DMS53 (cell line): ENCODE data around the gene FAM193A.
"Not testable (repeated sequence)": the region's sequence is repeated elsewhere in the genome, so short reads cannot be mapped to it uniquely, and the experiment has no call there.

ENCODE experiments used
- DNase-seq: peaks from one replicate; lab custom pipeline; 2025; lab: John Stamatoyannopoulos, UW

Gene FAM193A

GRCh38 chr4:2652415-2653160 lies 116.1 kb downstream of the FAM193A start:
- no peak for DNase-seq

GRCh38 chr4:2660596-2661211 lies 124.3 kb downstream of the FAM193A start:
- no peak for DNase-seq

GRCh38 chr4:2662598-2662997 lies 126.2 kb downstream of the FAM193A start:
- DNase-seq: no peak

- DNase-seq: no peak
Measured at GRCh38 chr4:2663275-2663674, 126.8 kb downstream of the FAM193A start.

GRCh38 chr4:2666722-2667247 lies 130.3 kb downstream of the FAM193A start:
- DNase-seq: no peak

GRCh38 chr4:2667428-2667827 lies 131.0 kb downstream of the FAM193A start:
- peak; percentile 40 for DNase-seq

GRCh38 chr4:2671267-2671895 lies 134.9 kb downstream of the FAM193A start:
- peak; percentile 33 for DNase-seq

- DNase-seq: no peak
Measured at GRCh38 chr4:2672082-2672481, 135.6 kb downstream of the FAM193A start.

- DNase-seq: no peak
Measured at GRCh38 chr4:2672700-2673099, 136.3 kb downstream of the FAM193A start.

GRCh38 chr4:2673157-2673556 lies 136.7 kb downstream of the FAM193A start:
- no peak for DNase-seq

GRCh38 chr4:2679762-2680161 lies 143.3 kb downstream of the FAM193A start:
- DNase-seq: not testable (repeated sequence)

GRCh38 chr4:2684486-2684885 lies 148.0 kb downstream of the FAM193A start:
- DNase-seq: no peak

- DNase-seq: no peak
Measured at GRCh38 chr4:2685541-2685940, 149.1 kb downstream of the FAM193A start.

GRCh38 chr4:2686379-2687265 lies 150.2 kb downstream of the FAM193A start:
- no peak for DNase-seq

GRCh38 chr4:2688281-2688680 lies 151.8 kb downstream of the FAM193A start:
- no peak for DNase-seq

- DNase-seq: no peak
Measured at GRCh38 chr4:2688697-2689096, 152.2 kb downstream of the FAM193A start.

GRCh38 chr4:2689114-2689513 lies 152.7 kb downstream of the FAM193A start:
- no peak for DNase-seq

GRCh38 chr4:2689825-2690700 lies 153.6 kb downstream of the FAM193A start:
- no peak for DNase-seq

- DNase-seq: no peak
Measured at GRCh38 chr4:2691313-2691712, 154.9 kb downstream of the FAM193A start.

- DNase-seq: no peak
Measured at GRCh38 chr4:2691952-2692435, 155.5 kb downstream of the FAM193A start.

GRCh38 chr4:2694691-2695090 lies 158.2 kb downstream of the FAM193A start:
- no peak for DNase-seq
